Heart left ventricle (tissue), 16 donors: ENCODE results near the gene TTC39C. TPM values are rescaled to one million over a fixed set of nuclear protein-coding genes. Genes with fewer than 3 reads are reported as not detected.
A peak's percentile ranks its signal among the peaks of the same experiment; 100 is the strongest.

Source experiments
- ATAC-seq, 4 donors: fragments of 200-7000 bp; cut with Tn5 transposase; one replicate each; pipeline ENCODE4 v1.9.1; 2020 to 2022; ENCODE audit warnings: moderate library complexity in 4 of 4, mild to moderate bottlenecking in 3 of 4, moderate number of reproducible peaks in 1 of 4
- DNase-seq, 5 donors: peaks; one replicate each; pipeline ENCODE4 v3.0.0-alpha.2; 2020
- H3K27ac ChIP-seq, 12 donors: fragments of 200-600 bp; sonication (generic) in 4 of 12; one replicate each; pipeline versions ENCODE4 v1.5.0 to v1.8.0; 2016 to 2022; ENCODE audit warnings: mild to moderate bottlenecking in 2 of 12
- H3K27me3 ChIP-seq, 9 donors: fragments of 200-600 bp; sonication (generic) in 2 of 9; one replicate each; pipeline versions ENCODE4 v1.5.1 to v1.8.0; 2016 to 2022; ENCODE audit warnings: mild to moderate bottlenecking in 3 of 9
- H3K36me3 ChIP-seq, 9 donors: fragments of 200-600 bp; sonication (generic) in 2 of 9; one replicate each; pipeline versions ENCODE4 v1.5.0 to v1.8.0; 2018 to 2022; ENCODE audit warnings: mild to moderate bottlenecking in 2 of 9
- H3K4me1 ChIP-seq, 12 donors: fragments of 200-600 bp; sonication (generic) in 4 of 12; one replicate each; pipeline versions ENCODE4 v1.5.0 to v1.8.0; 2016 to 2022; ENCODE audit warnings: mild to moderate bottlenecking in 3 of 12
- H3K4me3 ChIP-seq, 12 donors: fragments of 200-600 bp; sonication (generic) in 4 of 12; one replicate each; pipeline versions ENCODE4 v1.5.0 to v1.8.0; 2017 to 2022; ENCODE audit warnings: mild to moderate bottlenecking in 9 of 12, moderate library complexity in 4 of 12
- H3K9me3 ChIP-seq, 12 donors: fragments of 200-600 bp; sonication (generic) in 4 of 12; one replicate each; pipeline versions ENCODE4 v1.5.0 to v1.8.0; 2016 to 2022; ENCODE audit warnings: mild to moderate bottlenecking in 1 of 12
- POLR2A ChIP-seq, 2 donors: fragments of 450-650 bp; IDR thresholded peaks; one replicate each; pipeline ENCODE4 v1.6.1; 2017; ENCODE audit warnings: antibody characterized with exemption in 2 of 2, mild to moderate bottlenecking in 2 of 2, moderate library complexity in 2 of 2
- WGBS, 4 donors: extraction: QIAGEN DNeasy Blood & Tissue Kit in 2 of 4; methylation state at CpG; one replicate each; pipeline versions ENCODE4 v1.1.5 to v1.1.7; 2013 to 2018; 5-methylcytosine and 5-hydroxymethylcytosine counted together
- intact Hi-C, 10 donors: fragments of 100-400 bp; cut with DNase I; formaldehyde crosslinking; loops; one replicate each; pipeline versions ENCODE4 v1.11.1 to v1.14.2; 2022
- polyA plus RNA-seq, 2 donors: library from polyadenylated mRNA; stranded (reverse); fragments of 200-250 nt; gene quantifications; one replicate each; pipeline ENCODE4 v1.2.3, GENCODE V29; 2013
- total RNA-seq, 9 donors: library from RNA; depleted of rRNA in 2 of 9; stranded (reverse); fragments of >200 nt in 2 of 9; fragmentation: NEBNext Ultra II Directional in 3 of 9; extraction: Animal tissue kit (Norgen Biotek cat#: 25700) in 3 of 9; gene quantifications; one replicate each; pipeline versions ENCODE4 v1.1.0 to v1.2.4, GENCODE V29; 2016 to 2023
- TF ChIP-seq, protein P1 (sequence below), 12 donors: fragments of 200-600 bp; sonication (generic) in 4 of 12; IDR thresholded peaks; one replicate each; pipeline versions ENCODE4 v1.5.0 to v1.8.0; 2018 to 2022; ENCODE audit warnings: antibody characterized with exemption in 12 of 12, mild to moderate bottlenecking in 5 of 12
- donor health status: ischemic (EF 13 %, LVEDD 7.1; RV severe dilation, severe dysfunction).
- donor health status: healthy with polysubstance abuse.
- donor health status: DM: no; HTN: yes; CAD: no.
- donor health status: DM: no; HTN: no; CAD: no.
- donor health status: ischemic (EF 25% LVEDD 6.9; RV normal size, moderate dysfunction).
- donor health status: ischemic (EF 25% LVEDD 5.7; RV mildly dilated, moderate dysfunction).
- donor health status: healthy.
- donor health status: DM: yes; HTN: yes; CAD: no.
- donor health status: ischemic (EF 35%, LVEDD 5.7; RV mildly dilated, moderate dysfunction).
- donor health status: nonischemic (EF 11% LVEDD 7.7; RV severe dilation, severe dysfunction).
- donor health status: DM: yes; HTN: yes; CAD: no.
- donor health status: PGD.
- donor health status: ischemic (EF 29% LVEDD 5.4; RV normal size, mild dysfunction).
- donor health status: nonischemic (EF 23%, LVEDD 6.1; RV moderate dilation, normal function).

Gene TTC39C
- total and polyA plus RNA-seq, 11 donors, result 2.3 to 12.8 (median 4.7) TPM

GRCh38 chr18:24083550-24083949 lies 69.0 kb downstream of the TTC39C start:
- Histone ChIP-seq H3K4me1 (peaks cover 0 to 13% (median 4%) of the 10 kb centered on the region in 12 donors), H3K36me3 (peaks cover 0 to 22% (median 0%) of the 10 kb centered on the region in 9 donors), H3K4me3 (no peak overlapping the region), H3K9me3 (no peaks in the 10 kb centered on the region), H3K27me3 (no peaks in the 10 kb centered on the region), H3K27ac (no peak overlapping the region)
- intact Hi-C loops, result loop anchor here in 2 of 10 donors (5.0 to 10.0 kb wide), 2 partner anchors 61 to 69 kb away; partner anchors contain the start of gene TTC39C (in 1 of the 2)
- 72 to 83% (median 80%) methylated on average over 3 of the region's 3 CpGs for WGBS, 4 donors
- no peak for ATAC-seq
- no peak for DNase-seq
- no peak for TF ChIP-seq POLR2A (IDR thresholded peaks at IDR 0.05)
- TF ChIP-seq, protein P1, sequence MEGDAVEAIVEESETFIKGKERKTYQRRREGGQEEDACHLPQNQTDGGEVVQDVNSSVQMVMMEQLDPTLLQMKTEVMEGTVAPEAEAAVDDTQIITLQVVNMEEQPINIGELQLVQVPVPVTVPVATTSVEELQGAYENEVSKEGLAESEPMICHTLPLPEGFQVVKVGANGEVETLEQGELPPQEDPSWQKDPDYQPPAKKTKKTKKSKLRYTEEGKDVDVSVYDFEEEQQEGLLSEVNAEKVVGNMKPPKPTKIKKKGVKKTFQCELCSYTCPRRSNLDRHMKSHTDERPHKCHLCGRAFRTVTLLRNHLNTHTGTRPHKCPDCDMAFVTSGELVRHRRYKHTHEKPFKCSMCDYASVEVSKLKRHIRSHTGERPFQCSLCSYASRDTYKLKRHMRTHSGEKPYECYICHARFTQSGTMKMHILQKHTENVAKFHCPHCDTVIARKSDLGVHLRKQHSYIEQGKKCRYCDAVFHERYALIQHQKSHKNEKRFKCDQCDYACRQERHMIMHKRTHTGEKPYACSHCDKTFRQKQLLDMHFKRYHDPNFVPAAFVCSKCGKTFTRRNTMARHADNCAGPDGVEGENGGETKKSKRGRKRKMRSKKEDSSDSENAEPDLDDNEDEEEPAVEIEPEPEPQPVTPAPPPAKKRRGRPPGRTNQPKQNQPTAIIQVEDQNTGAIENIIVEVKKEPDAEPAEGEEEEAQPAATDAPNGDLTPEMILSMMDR (IDR thresholded peaks at IDR 0.05), result no peak

DNA sequence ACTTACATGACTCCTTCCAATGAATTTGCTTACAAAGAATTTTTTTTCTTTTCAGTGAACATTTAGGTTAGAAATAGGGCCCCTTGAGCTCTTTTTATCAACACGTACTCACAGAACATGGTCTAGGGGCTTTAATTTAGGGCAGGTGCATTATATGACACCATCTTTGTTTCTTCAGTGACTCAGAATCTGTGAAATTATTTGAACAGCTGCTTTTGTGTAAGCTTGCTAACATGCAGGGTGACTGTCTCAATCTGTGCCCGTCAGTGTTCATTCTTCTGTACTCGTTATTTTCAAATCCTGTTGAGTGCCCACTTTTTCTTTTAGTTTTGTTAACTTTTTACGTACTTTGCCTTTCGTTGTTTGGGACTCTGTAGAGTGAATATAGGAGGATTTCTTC lies 71.5 kb downstream of the TTC39C start:
- intact Hi-C loops, result loop anchor here in 1 of 10 donors (10.0 kb wide), 1 partner anchor 71 kb away; the partner anchor contains the start of gene TTC39C
- Histone ChIP-seq H3K36me3 (peaks cover 0 to 22% (median 0%) of the 10 kb centered on the region in 9 donors), H3K4me3 (no peak overlapping the region), H3K27ac (no peak overlapping the region), H3K27me3 (no peaks in the 10 kb centered on the region), H3K9me3 (no peaks in the 10 kb centered on the region), H3K4me1 (peaks cover 0 to 25% (median 18%) of the 10 kb centered on the region in 12 donors)
- 77 to 87% (median 80%) methylated on average over 5 of the region's 5 CpGs for WGBS, 4 donors
- no peak for DNase-seq
- no peak for ATAC-seq
- TF ChIP-seq, protein P1 (IDR thresholded peaks at IDR 0.05), result no peak
- no peak for TF ChIP-seq POLR2A (IDR thresholded peaks at IDR 0.05)

- Histone ChIP-seq H3K27me3 (no peaks in the 10 kb centered on the region), H3K4me3 (no peak overlapping the region), H3K4me1 (peaks cover 0 to 22% (median 18%) of the 10 kb centered on the region in 12 donors), H3K36me3 (peaks cover 0 to 21% (median 0%) of the 10 kb centered on the region in 9 donors), H3K27ac (peak overlapping the region; percentile 19 to 88 (median 63)), H3K9me3 (no peaks in the 10 kb centered on the region)
- intact Hi-C loops, result loop anchor here in 1 of 10 donors (10.0 kb wide), 1 partner anchor 74 kb away; the partner anchor contains the start of gene TTC39C
- TF ChIP-seq POLR2A (IDR thresholded peaks at IDR 0.05), result no peak
- TF ChIP-seq, protein P1 (IDR thresholded peaks at IDR 0.05), result no peak
- ATAC-seq (peak; percentile 92 to 96 (median 94)), DNase-seq (peak in 1 of 5 donors; percentile 21)
- 7 to 17% (median 14%) methylated on average over 4 of the region's 4 CpGs for WGBS, 4 donors
These were observed 74.5 kb downstream of the TTC39C start for GRCh38 chr18:24089076-24089475.

DNA sequence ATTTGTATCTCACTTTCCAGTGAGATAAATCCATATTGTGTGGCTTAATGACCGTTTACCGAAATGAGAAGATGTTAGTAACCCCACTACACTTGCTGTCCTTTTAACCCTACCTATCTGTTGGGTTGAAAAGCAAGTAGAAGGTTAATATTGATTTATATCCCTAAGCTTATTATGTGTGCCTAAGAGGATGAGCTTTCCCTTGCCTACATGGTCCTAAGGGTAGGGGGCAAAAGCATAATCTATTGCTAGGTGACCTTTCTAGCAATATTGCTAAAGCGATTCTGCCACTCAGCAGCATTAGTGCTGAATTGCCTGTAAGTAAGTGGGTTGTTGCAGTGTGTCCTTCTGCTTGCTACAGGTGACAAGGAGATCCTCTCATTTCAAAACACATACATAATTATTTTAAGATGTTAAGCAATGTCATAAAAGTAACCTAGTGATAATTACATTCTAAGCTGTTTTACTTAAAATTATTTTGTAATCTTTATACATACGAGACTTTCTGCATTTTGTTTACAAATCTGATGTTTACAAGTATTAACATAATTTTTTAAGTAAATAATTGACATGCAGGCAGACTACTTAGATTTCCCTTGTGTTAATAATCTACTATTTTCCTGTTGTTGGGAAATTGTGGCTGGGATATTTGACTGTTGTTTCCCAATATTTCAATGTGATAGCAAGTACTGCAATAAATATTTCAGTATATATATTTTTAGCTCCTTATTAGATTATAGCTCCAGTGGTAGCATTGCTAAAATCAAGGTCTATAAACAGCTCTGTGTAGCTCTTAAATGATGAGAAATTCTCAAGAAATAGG lies 75.2 kb downstream of the TTC39C start:
- H3K9me3 ChIP-seq, result no peaks in the 10 kb centered on the region
- H3K27ac ChIP-seq, result peak overlapping the region; percentile 19 to 88 (median 63)
- DNase-seq, result no peak
- H3K36me3 ChIP-seq, result peaks cover 0 to 21% (median 0%) of the 10 kb centered on the region in 9 donors
- peaks cover 0 to 22% (median 18%) of the 10 kb centered on the region in 12 donors for H3K4me1 ChIP-seq
- H3K4me3 ChIP-seq, result no peak overlapping the region
- intact Hi-C loops, result loop anchor here in 1 of 10 donors (10.0 kb wide), 1 partner anchor 75 kb away; the partner anchor contains the start of gene TTC39C
- H3K27me3 ChIP-seq, result no peaks in the 10 kb centered on the region
- TF ChIP-seq POLR2A (IDR thresholded peaks at IDR 0.05), result no peak
- ATAC-seq, result peak; percentile 15 to 44 (median 30)
- WGBS, 4 donors, result 33 to 39% (median 35%) methylated on average over 4 of the region's 4 CpGs
